Left lung (tissue), 10 donors: ENCODE measurements around the gene MIF4GD. TPM values are rescaled to one million over a fixed set of nuclear protein-coding genes. Genes with fewer than 3 reads are reported as not detected.

ENCODE experiments used
- ATAC-seq: fragments of 200-7000 bp; cut with Tn5 transposase; one replicate; pipeline ENCODE4 v1.9.1; 2020; ENCODE audit warnings: moderate library complexity
- DNase-seq, 4 donors: peaks; one replicate each; pipeline ENCODE4 v3.0.0-alpha.2; 2013 to 2020
- H3K27ac ChIP-seq, 2 donors: fragments of 200-600 bp; sonication (generic) in 1 of 2; one replicate each; pipeline versions ENCODE4 v1.5.0 to v1.8.0; 2020 to 2021
- H3K27me3 ChIP-seq, 2 donors: fragments of 200-600 bp; sonication (generic) in 1 of 2; one replicate each; pipeline versions ENCODE4 v1.5.0 to v1.8.0; 2020 to 2021
- H3K36me3 ChIP-seq, 2 donors: fragments of 200-600 bp; sonication (generic) in 1 of 2; one replicate each; pipeline versions ENCODE4 v1.5.0 to v1.8.0; 2020 to 2021
- H3K4me1 ChIP-seq, 2 donors: fragments of 200-600 bp; one replicate each; pipeline ENCODE4 v1.8.0; 2021
- H3K4me3 ChIP-seq, 2 donors: fragments of 200-600 bp; sonication (generic) in 1 of 2; one replicate each; pipeline versions ENCODE4 v1.5.0 to v1.8.0; 2020 to 2021; ENCODE audit warnings: mild to moderate bottlenecking in 1 of 2
- H3K9me3 ChIP-seq, 2 donors: fragments of 200-600 bp; sonication (generic) in 1 of 2; one replicate each; pipeline versions ENCODE4 v1.5.0 to v1.8.0; 2020 to 2021
- intact Hi-C, 2 donors: fragments of 100-400 bp; cut with DNase I; formaldehyde crosslinking; loops; one replicate each; pipeline versions ENCODE4 v1.11.2 to v1.14.2; 2022
- polyA plus RNA-seq, 6 donors: library from polyadenylated mRNA; unstranded; fragments of 120-200 nt; gene quantifications; one replicate each; pipeline ENCODE4 v1.2.1, GENCODE V29; 2013; ENCODE audit not compliant: insufficient read length in 6 of 6
- total RNA-seq, 2 donors: library from RNA; stranded (reverse); fragmentation: NEBNext Ultra II Directional; extraction: Animal tissue kit (Norgen Biotek cat#: 25700); gene quantifications; one replicate each; pipeline ENCODE4 v1.2.1, GENCODE V29; 2021
- TF ChIP-seq, protein P1 (sequence below), 2 donors: fragments of 200-600 bp; sonication (generic) in 1 of 2; IDR thresholded peaks; one replicate each; pipeline versions ENCODE4 v1.5.0 to v1.8.0; 2021; ENCODE audit warnings: antibody characterized with exemption in 2 of 2
- donor health status: DM: no; HTN: yes; CAD: no.
- donor health status: DM: no; HTN: no; CAD: no.

The MIF4GD gene
- total and polyA plus RNA-seq, 8 donors: 12.7 to 25.4 (median 14.9) TPM

DNA sequence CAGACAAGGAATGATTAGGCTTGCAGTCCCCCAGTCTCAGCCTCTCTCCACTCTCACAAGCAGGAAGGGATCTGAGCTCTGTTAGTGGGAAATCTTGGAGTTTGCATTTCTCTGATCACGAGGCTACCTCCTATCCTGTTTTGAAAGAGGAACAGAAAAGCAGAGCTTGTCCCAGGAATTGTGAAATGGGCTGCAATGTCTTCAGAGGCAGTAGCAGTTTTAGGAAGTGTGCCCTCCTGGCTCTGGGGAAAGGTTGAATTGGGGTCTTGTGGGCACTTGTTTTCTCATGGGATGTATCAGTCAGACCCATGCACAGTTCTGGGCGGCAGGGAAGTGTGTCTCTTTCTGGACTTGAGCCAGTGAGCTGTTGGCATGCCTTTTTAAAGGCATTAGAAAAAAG is 42.7 kb downstream of the MIF4GD start:
- intact Hi-C loops: no loop called here
- Histone ChIP-seq H3K4me3 (no peak overlapping the region), H3K4me1 (peaks cover 0 to 25% of the 10 kb centered on the region in 2 donors), H3K36me3 (peaks cover 4 to 80% of the 10 kb centered on the region in 2 donors), H3K27ac (peak overlapping the region in 1 of 2 donors; percentile 90), H3K27me3 (no peaks in the 10 kb centered on the region), H3K9me3 (no peaks in the 10 kb centered on the region)
- TF ChIP-seq, protein P1, sequence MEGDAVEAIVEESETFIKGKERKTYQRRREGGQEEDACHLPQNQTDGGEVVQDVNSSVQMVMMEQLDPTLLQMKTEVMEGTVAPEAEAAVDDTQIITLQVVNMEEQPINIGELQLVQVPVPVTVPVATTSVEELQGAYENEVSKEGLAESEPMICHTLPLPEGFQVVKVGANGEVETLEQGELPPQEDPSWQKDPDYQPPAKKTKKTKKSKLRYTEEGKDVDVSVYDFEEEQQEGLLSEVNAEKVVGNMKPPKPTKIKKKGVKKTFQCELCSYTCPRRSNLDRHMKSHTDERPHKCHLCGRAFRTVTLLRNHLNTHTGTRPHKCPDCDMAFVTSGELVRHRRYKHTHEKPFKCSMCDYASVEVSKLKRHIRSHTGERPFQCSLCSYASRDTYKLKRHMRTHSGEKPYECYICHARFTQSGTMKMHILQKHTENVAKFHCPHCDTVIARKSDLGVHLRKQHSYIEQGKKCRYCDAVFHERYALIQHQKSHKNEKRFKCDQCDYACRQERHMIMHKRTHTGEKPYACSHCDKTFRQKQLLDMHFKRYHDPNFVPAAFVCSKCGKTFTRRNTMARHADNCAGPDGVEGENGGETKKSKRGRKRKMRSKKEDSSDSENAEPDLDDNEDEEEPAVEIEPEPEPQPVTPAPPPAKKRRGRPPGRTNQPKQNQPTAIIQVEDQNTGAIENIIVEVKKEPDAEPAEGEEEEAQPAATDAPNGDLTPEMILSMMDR (IDR thresholded peaks at IDR 0.05): no peak
- DNase-seq (peak in 1 of 4 donors; percentile 68), ATAC-seq (peak; percentile 68)

DNA sequence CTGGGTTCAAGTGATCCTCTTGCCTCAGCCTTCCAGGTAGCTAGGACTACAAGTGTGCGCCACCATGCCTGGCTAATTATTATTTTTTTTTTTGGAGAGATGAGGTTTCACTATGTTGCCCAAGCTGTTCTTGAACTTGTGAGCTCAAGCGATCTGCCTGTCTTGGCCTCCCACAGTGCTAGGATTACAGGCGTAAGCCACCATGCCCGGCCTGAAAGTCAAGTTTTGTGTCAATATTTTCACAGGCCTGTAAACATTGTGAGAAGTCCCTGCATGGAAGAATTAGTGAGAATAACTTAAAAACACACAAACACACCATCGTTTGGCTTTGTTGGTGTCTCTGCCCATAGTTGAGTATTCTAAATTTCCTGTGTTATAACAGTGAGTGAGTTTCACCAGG is 43.3 kb downstream of the MIF4GD start:
- no peak for DNase-seq
- H3K9me3 ChIP-seq: no peaks in the 10 kb centered on the region
- no peak for ATAC-seq
- TF ChIP-seq, protein P1 (IDR thresholded peaks at IDR 0.05): no peak
- H3K4me1 ChIP-seq: peaks cover 0 to 25% of the 10 kb centered on the region in 2 donors
- H3K27me3 ChIP-seq: no peaks in the 10 kb centered on the region
- no peak overlapping the region for H3K4me3 ChIP-seq
- peak overlapping the region in 1 of 2 donors; percentile 90 for H3K27ac ChIP-seq
- intact Hi-C loops: no loop called here
- H3K36me3 ChIP-seq: peaks cover 4 to 80% of the 10 kb centered on the region in 2 donors

DNA sequence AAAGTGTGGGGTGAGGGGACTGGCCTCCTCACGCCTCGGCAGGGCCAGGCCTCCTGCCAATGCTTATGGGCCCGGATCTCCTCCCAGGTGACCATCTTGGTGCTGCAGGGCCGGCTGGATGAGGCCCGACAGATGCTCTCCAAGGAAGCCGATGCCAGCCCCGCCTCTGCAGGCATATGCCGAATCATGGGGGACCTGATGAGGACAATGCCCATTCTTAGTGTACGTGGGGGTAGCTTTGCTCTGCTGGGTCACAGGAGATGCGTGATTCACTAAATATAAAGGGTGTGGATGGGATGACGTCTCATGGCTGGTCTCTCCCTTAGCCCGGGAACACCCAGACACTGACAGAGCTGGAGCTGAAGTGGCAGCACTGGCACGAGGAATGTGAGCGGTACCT is 46.0 kb downstream of the MIF4GD start:
- Histone ChIP-seq H3K4me3 (no peak overlapping the region), H3K27ac (no peak overlapping the region), H3K27me3 (no peaks in the 10 kb centered on the region), H3K4me1 (peaks cover 0 to 25% of the 10 kb centered on the region in 2 donors), H3K36me3 (peaks cover 0 to 80% of the 10 kb centered on the region in 2 donors), H3K9me3 (no peaks in the 10 kb centered on the region)
- intact Hi-C loops: no loop called here
- ATAC-seq: no peak
- TF ChIP-seq, protein P1 (IDR thresholded peaks at IDR 0.05): no peak
- no peak for DNase-seq

DNA sequence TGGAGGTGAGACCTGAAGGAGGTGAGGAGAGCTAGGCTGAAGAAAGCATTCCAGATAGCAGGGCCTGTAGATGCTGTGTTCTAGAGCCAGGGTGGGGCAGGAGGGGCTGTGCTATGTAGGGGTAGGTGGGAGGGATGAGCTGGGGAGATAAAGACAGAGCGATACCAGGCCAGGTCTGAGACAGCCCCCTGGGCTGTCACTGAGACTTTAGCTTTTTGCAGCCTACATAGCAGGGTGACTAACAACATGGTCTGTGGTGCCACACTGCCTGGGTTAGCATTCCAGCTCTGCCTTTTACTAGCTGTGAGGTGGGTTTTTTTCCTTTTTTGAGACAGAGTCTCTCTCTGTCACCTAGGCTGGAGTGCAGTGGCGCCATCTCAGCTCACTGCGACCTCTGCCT is 51.2 kb downstream of the MIF4GD start:
- no peak for ATAC-seq
- H3K4me3 ChIP-seq: no peak overlapping the region
- H3K36me3 ChIP-seq: peaks cover 0 to 99% of the 10 kb centered on the region in 2 donors

DNA sequence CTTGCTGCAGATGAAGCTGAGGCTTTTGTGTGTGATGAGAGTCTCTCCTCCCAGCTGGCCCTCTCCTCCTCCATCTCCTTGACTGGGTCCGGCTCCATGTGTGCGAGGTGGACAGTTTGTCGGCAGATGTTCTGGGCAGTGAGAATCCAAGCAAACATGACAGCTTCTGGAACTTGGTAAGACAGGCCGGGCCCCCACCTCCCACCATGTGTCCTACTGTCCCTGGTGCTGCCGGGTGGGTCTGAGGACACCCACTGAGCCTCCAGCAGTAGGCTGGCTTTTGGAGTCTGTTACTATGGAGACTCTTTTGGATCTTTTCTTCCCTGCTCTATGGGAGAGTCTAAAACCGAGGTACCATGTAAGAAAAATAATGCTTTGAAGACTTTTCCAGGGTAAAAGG is 52.9 kb downstream of the MIF4GD start:
- H3K9me3 ChIP-seq: no peaks in the 10 kb centered on the region
- DNase-seq (no peak), ATAC-seq (no peak)
- intact Hi-C loops: no loop called here
- no peak overlapping the region for H3K4me3 ChIP-seq
- H3K4me1 ChIP-seq: no peaks in the 10 kb centered on the region
- no peak overlapping the region for H3K27ac ChIP-seq
- H3K27me3 ChIP-seq: no peaks in the 10 kb centered on the region
- H3K36me3 ChIP-seq: peaks cover 0 to 100% of the 10 kb centered on the region in 2 donors
- TF ChIP-seq, protein P1 (IDR thresholded peaks at IDR 0.05): no peak

More for the DNA sequence above, 51.2 kb downstream of the MIF4GD start:
- TF ChIP-seq, protein P1 (IDR thresholded peaks at IDR 0.05): no peak
- H3K4me1 ChIP-seq: no peaks in the 10 kb centered on the region
- no peak overlapping the region for H3K27ac ChIP-seq
- no peaks in the 10 kb centered on the region for H3K9me3 ChIP-seq
- H3K27me3 ChIP-seq: no peaks in the 10 kb centered on the region
- DNase-seq: no peak
- intact Hi-C loops: no loop called here

Other genes with a start within 250 kb of the MIF4GD start
- 100 to 1,000 TPM; 203 to 215 TPM for gene ATP5PD, start 224.3 kb downstream of the MIF4GD start, total RNA-seq
- gene ATP5PD, start 224.3 kb downstream of the MIF4GD start, polyA plus RNA-seq: 100 to 1,000 TPM; 199 to 237 (median 213) TPM
- 10 to 100 TPM; 20.6 to 20.8 TPM for gene KCTD2, start 224.0 kb downstream of the MIF4GD start, total RNA-seq
- 10 to 100 TPM; 25.0 to 32.0 (median 27.2) TPM for gene KCTD2, start 224.0 kb downstream of the MIF4GD start, polyA plus RNA-seq
- 10 to 100 TPM; 36.8 to 45.1 TPM for gene SLC16A5, start 183.3 kb downstream of the MIF4GD start, total RNA-seq
- 10 to 100 TPM; 18.5 to 26.8 (median 23.0) TPM for gene SLC16A5, start 183.3 kb downstream of the MIF4GD start, polyA plus RNA-seq
- gene ARMC7, start 161.3 kb downstream of the MIF4GD start, total RNA-seq: 10 to 100 TPM; 18.3 to 19.3 TPM
- 10 to 100 TPM; 13.2 to 15.5 (median 14.8) TPM for gene ARMC7, start 161.3 kb downstream of the MIF4GD start, polyA plus RNA-seq
- gene NT5C, start 139.5 kb downstream of the MIF4GD start, total RNA-seq: 10 to 100 TPM; 26.0 to 39.9 TPM
- 10 to 100 TPM; 37.6 to 56.2 (median 45.9) TPM for gene NT5C, start 139.5 kb downstream of the MIF4GD start, polyA plus RNA-seq
- gene JPT1, start 116.7 kb downstream of the MIF4GD start, total RNA-seq: 10 to 100 TPM; 65.0 to 97.8 TPM
- 100 to 1,000 TPM in 1 of 6 donors, 10 to 100 TPM in 5; 71.4 to 115 (median 87.9) TPM for gene JPT1, start 116.7 kb downstream of the MIF4GD start, polyA plus RNA-seq
- 100 to 1,000 TPM; 321 to 344 TPM for gene SUMO2, start 88.3 kb downstream of the MIF4GD start, total RNA-seq
- gene SUMO2, start 88.3 kb downstream of the MIF4GD start, polyA plus RNA-seq: 100 to 1,000 TPM; 607 to 735 (median 686) TPM
- 10 to 100 TPM; 53.3 to 72.1 TPM for gene NUP85, start 65.6 kb downstream of the MIF4GD start, total RNA-seq
- 100 to 1,000 TPM in 1 of 6 donors, 10 to 100 TPM in 5; 73.3 to 101 (median 79.7) TPM for gene NUP85, start 65.6 kb downstream of the MIF4GD start, polyA plus RNA-seq
- gene GGA3, start 9.6 kb downstream of the MIF4GD start, total RNA-seq: 10 to 100 TPM; 46.2 to 54.7 TPM
- gene GGA3, start 9.6 kb downstream of the MIF4GD start, polyA plus RNA-seq: 10 to 100 TPM; 41.2 to 49.4 (median 44.0) TPM
- 10 to 100 TPM; 41.0 to 41.6 TPM for gene MRPS7, start 9.4 kb downstream of the MIF4GD start, total RNA-seq
- gene MRPS7, start 9.4 kb downstream of the MIF4GD start, polyA plus RNA-seq: 10 to 100 TPM; 55.8 to 70.4 (median 58.7) TPM
- gene SLC25A19, start 18.2 kb upstream of the MIF4GD start, total RNA-seq: 10 to 100 TPM; 17.7 to 29.7 TPM
- 1 to 10 TPM; 5.9 to 8.1 (median 6.9) TPM for gene SLC25A19, start 18.2 kb upstream of the MIF4GD start, polyA plus RNA-seq
- 100 to 1,000 TPM; 110 to 214 TPM for gene GRB2, start 134.4 kb upstream of the MIF4GD start, total RNA-seq
- gene GRB2, start 134.4 kb upstream of the MIF4GD start, polyA plus RNA-seq: 10 to 100 TPM; 81.8 to 98.2 (median 83.1) TPM
- 10 to 100 TPM; 68.4 to 74.3 TPM for gene TMEM94, start 185.4 kb upstream of the MIF4GD start, total RNA-seq
- 10 to 100 TPM; 68.5 to 91.7 (median 83.1) TPM for gene TMEM94, start 185.4 kb upstream of the MIF4GD start, polyA plus RNA-seq
- 10 to 100 TPM; 43.8 to 74.4 TPM for gene CASKIN2, start 244.3 kb upstream of the MIF4GD start, total RNA-seq
- gene CASKIN2, start 244.3 kb upstream of the MIF4GD start, polyA plus RNA-seq: 10 to 100 TPM; 17.9 to 31.3 (median 26.0) TPM
- gene TSEN54, start 245.3 kb upstream of the MIF4GD start, total RNA-seq: 10 to 100 TPM; 15.8 to 22.9 TPM
- gene TSEN54, start 245.3 kb upstream of the MIF4GD start, polyA plus RNA-seq: 10 to 100 TPM; 38.4 to 54.0 (median 41.9) TPM